Measurements from ENCODE around the gene KCNIP4. TPM values are rescaled to one million over a fixed set of nuclear protein-coding genes. Genes with fewer than 3 reads are reported as not detected.

KCNIP4 gene
- total RNA-seq, 1 donor from 2014 or later: 0.39 TPM

- Histone ChIP-seq H3K9ac (no peak overlapping the region), H3K9me3 (ENCODE audit: low read depth) (no peaks in the 10 kb centered on the region), H3K79me2 (ENCODE audit: low read depth) (no peaks in the 10 kb centered on the region), H3K27ac (no peak overlapping the region), H3K4me1 (no peaks in the 10 kb centered on the region), H3K4me2 (no peak overlapping the region), H3K36me3 (no peaks in the 10 kb centered on the region), H2AFZ (replicated peaks) (no peak overlapping the region), H3F3A (ENCODE audit: low read depth) (no peaks in the 10 kb centered on the region), H4K20me1 (ENCODE audit: low read depth) (no peaks in the 10 kb centered on the region), H3K4me3 (no peak overlapping the region), H3K27me3 (no peaks in the 10 kb centered on the region)
- Mint-ChIP-seq H3K27ac (no peak overlapping the region), H3K9me3 (no peaks in the 10 kb centered on the region), H3K36me3 (no peaks in the 10 kb centered on the region), H3K4me3 (no peak overlapping the region), H3K4me1 (no peaks in the 10 kb centered on the region), H3K27me3 (ENCODE audit: insufficient read depth, low read depth) (peaks cover 3% of the 10 kb centered on the region)
- DNase-seq (ENCODE audit: low spot score): no peak
- TF ChIP-seq CTCF (IDR thresholded peaks at IDR 0.05): no peak
- TF ChIP-seq EZH2phosphoT487 (IDR thresholded peaks at IDR 0.05): no peak
- TF ChIP-seq EZH2 (IDR thresholded peaks at IDR 0.05): no peak
Measured at GRCh38 chr4:21778702-21779101, 169.9 kb downstream of the KCNIP4 start.

- Mint-ChIP-seq H3K27me3 (ENCODE audit: insufficient read depth, low read depth) (peaks cover 5% of the 10 kb centered on the region), H3K9me3 (no peaks in the 10 kb centered on the region), H3K36me3 (no peaks in the 10 kb centered on the region), H3K4me1 (no peaks in the 10 kb centered on the region), H3K27ac (no peak overlapping the region), H3K4me3 (no peak overlapping the region)
- no peaks in the 10 kb centered on the region for H3F3A ChIP-seq (ENCODE audit: low read depth)
- H3K79me2 ChIP-seq (ENCODE audit: low read depth): no peaks in the 10 kb centered on the region
- H3K4me1 ChIP-seq: no peaks in the 10 kb centered on the region
- no peak overlapping the region for H3K27ac ChIP-seq
- H4K20me1 ChIP-seq (ENCODE audit: low read depth): no peaks in the 10 kb centered on the region
- no peaks in the 10 kb centered on the region for H3K27me3 ChIP-seq
- no peak for TF ChIP-seq EZH2phosphoT487 (IDR thresholded peaks at IDR 0.05)
- H3K4me2 ChIP-seq: no peak overlapping the region
- H2AFZ ChIP-seq (replicated peaks): no peak overlapping the region
- no peaks in the 10 kb centered on the region for H3K9me3 ChIP-seq (ENCODE audit: low read depth)
- DNase-seq (ENCODE audit: low spot score): no peak
- no peak overlapping the region for H3K4me3 ChIP-seq
- no peaks in the 10 kb centered on the region for H3K36me3 ChIP-seq
- H3K9ac ChIP-seq: no peak overlapping the region
Measured at GRCh38 chr4:21775703-21776102, 172.9 kb downstream of the KCNIP4 start.

DNA sequence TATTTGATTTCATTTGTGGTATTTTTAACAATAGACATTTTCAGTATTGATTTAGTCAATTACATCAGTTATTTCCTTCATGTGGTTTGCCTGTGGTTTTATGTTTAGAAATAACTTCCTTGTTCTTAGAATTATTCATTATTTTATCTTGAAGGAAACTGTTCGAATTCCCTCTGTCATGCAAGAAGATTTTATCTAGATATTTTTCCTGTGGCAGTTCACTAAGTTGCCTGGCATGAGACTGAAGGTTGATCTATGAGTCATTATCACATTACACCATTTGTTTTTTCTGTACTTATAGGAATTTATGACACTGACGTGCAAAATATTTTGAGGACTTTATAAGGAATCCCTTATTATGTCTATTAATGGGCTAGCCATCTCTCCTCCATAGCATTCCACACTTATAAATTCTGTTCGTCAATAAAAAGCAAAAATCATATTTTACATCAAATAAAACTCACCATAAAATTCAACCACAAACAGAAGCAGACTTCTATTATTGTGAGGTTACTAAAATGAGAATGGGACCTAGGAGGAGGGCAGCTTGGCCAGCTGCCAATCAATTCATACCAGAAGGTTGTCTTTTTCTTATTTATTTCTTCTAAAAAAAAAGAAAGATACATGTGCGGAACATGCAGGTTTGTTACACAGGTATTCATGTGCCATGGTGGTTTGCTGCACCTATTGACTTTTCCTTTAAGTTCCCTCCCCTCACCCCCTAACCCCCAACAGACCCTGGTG lies 179.0 kb downstream of the KCNIP4 start:
- Histone ChIP-seq H3K79me2 (ENCODE audit: low read depth) (no peaks in the 10 kb centered on the region), H3K36me3 (no peaks in the 10 kb centered on the region), H4K20me1 (ENCODE audit: low read depth) (no peaks in the 10 kb centered on the region), H3K4me2 (no peak overlapping the region), H2AFZ (replicated peaks) (no peak overlapping the region), H3K27me3 (no peaks in the 10 kb centered on the region), H3K9me3 (ENCODE audit: low read depth) (no peaks in the 10 kb centered on the region), H3F3A (ENCODE audit: low read depth) (no peaks in the 10 kb centered on the region), H3K9ac (no peak overlapping the region), H3K4me1 (no peaks in the 10 kb centered on the region), H3K27ac (no peak overlapping the region), H3K4me3 (no peak overlapping the region)
- Mint-ChIP-seq H3K27ac (no peak overlapping the region), H3K36me3 (no peaks in the 10 kb centered on the region), H3K9me3 (no peaks in the 10 kb centered on the region), H3K4me3 (no peak overlapping the region), H3K27me3 (ENCODE audit: insufficient read depth, low read depth) (peaks cover 6% of the 10 kb centered on the region), H3K4me1 (no peaks in the 10 kb centered on the region)
- TF ChIP-seq EZH2phosphoT487 (IDR thresholded peaks at IDR 0.05) (no peak), CTCF (IDR thresholded peaks at IDR 0.05) (no peak), EZH2 (IDR thresholded peaks at IDR 0.05) (no peak)
- no peak for DNase-seq (ENCODE audit: low spot score)
